H1 (cell line): Measurements from ENCODE around the gene CXCL16. TPM values are rescaled to one million over a fixed set of nuclear protein-coding genes. Genes with fewer than 3 reads are reported as not detected.

Experiments
- CHD7 ChIP-seq: fragments of 300-600 bp; sonication (generic); IDR thresholded peaks from 2 replicates; pipeline ENCODE4 v1.7.1; 2012; ENCODE audit warnings: low read length, moderate library complexity, mild to moderate bottlenecking, inconsistent platforms; ENCODE audit not compliant: insufficient replicate concordance
- RBBP5 ChIP-seq: IDR thresholded peaks from 2 replicates; pipeline ENCODE4 v1.7.1; 2012; ENCODE audit warnings: low read depth, mild to moderate bottlenecking, inconsistent platforms, low read length, moderate library complexity, borderline replicate concordance
- polyA plus RNA-seq, 7 experiments: library from polyadenylated mRNA; depleted of rRNA in 3 of 7; stranded (reverse) in 5 of 7; unstranded in 2 of 7; fragments of >200 nt in 5 of 7; fragments of 200-250 nt in 2 of 7; gene quantifications; 1 replicate in 5 of 7; 2 replicates in 1 of 7; 4 replicates in 1 of 7; pipeline versions ENCODE4 v1.2.1 to v1.2.3, GENCODE V29; 2011 to 2013; ENCODE audit warnings: missing spikeins in 2 of 7, mixed read lengths in 2 of 7
- total RNA-seq: library from RNA; stranded (reverse); fragmentation: NEBNext Ultra II Directional; extraction: Animal tissue kit (Norgen Biotek cat#: 25700); gene quantifications from 2 replicates; pipeline ENCODE4 v1.2.1, GENCODE V29; 2021

The CXCL16 gene
- total and polyA plus RNA-seq, 2 of the 8 experiments (the other 6 are each of a cell fraction or from before 2014, with no cell fraction given), result 3.5 to 4.8 TPM

GRCh38 chr17:4743898-4744297 lies 4.2 kb upstream of the CXCL16 start (continued):
- no peak for TF ChIP-seq CHD7
- no peak for TF ChIP-seq RBBP5
- TF ChIP-seq, all 59 proteins: peak for 0
